CD4-positive, alpha-beta T cell treated with Interferon gamma for 1 hour (primary cell): Measurements from ENCODE around the gene WLS.
"Not testable (repeated sequence)": the region's sequence is repeated elsewhere in the genome, so short reads cannot be mapped to it uniquely, and the experiment has no call there.

ENCODE experiments used
- DNase-seq: peaks from one replicate; pipeline ENCODE4 v3.0.0-alpha.2; 2020

WLS gene

DNA sequence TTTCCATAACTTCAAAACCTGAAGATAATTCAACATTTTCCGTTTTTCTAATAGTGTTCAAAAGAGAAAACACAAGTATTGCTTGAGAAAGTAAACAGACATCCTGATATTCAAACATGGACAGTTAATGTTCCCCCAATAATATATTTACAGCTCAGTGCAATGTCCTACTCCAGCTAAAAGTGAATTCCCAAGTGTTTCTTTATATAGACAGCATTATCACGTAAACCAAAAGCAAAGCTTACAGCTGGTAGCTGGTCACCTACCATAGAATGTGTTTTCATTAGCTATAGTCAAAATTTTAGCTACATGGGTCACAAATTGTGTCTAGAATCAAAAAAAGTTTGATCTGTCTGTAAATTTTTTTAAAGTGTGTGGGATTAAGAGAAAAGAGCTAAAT, 34.9 kb downstream of the WLS start:
- DNase-seq: no peak

DNA sequence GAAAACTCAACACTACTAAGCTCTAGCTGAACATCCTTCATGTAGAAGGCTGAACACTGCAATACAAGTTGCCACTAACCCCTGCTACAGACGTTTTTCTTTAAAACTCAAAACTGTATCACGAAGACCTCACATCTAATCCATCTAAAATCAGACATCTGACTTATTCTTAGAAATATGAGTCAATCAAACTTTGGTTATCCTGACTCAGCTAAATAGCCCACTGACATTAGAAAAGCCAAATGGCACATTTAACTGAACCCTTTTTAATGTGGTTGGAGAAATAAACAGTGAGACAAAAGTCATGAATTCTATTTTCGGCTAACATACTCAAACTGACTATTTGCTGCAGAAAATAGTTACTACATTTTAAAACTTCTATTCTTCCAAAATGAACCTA, 35.6 kb downstream of the WLS start:
- DNase-seq: no peak

DNA sequence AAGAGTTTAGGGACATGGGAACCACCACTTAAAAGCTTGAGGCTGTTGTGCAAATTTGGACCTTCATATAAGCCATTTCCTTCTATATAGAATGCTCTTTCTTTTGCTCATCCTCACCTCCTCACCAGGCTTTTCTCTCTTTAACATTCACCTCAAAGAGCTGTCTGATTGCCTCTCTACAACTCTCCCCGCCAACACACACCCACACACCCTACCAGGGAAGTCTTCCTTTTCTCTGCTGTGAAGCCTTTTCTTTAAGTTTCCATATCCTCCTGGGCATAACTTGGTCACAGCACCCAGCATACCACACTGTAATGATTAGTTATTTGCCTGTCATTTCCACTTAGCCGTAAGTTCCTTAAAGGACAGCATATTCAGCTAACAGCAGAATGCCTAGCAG, 40.6 kb downstream of the WLS start:
- no peak for DNase-seq

DNA sequence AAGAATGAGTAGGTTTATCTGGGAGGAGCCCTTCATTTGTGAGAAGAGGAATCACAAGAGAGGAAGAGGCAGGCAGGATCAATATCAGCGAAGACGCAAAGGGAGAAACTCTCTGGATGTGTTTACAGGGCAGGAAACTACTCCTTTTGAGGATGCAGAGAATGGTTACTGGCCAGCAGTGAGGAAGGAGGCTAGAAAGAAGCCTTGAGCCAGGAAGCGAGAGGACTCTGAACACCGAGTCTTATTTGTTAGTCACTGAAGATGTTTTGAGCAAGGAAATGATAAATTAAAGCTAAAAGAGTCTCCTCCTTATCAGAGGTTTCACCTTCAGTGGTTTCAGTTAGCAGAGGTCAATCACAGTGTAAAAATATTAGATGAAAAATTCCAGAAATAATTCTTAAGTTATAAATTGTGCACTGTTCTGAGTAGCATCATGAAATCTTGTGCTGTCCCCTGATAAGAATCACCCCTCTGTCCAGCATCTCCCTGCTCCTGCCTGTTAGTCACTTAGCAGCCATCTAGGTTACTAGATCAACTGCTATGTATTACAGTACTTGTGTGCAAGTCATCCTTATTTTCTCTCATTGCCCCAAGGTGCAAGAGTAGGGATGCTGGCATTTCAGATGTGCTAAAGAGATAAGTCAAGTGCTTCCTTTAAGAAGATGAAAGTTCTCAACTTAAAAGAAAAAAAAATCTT, 43.5 kb downstream of the WLS start:
- DNase-seq: no peak

DNA sequence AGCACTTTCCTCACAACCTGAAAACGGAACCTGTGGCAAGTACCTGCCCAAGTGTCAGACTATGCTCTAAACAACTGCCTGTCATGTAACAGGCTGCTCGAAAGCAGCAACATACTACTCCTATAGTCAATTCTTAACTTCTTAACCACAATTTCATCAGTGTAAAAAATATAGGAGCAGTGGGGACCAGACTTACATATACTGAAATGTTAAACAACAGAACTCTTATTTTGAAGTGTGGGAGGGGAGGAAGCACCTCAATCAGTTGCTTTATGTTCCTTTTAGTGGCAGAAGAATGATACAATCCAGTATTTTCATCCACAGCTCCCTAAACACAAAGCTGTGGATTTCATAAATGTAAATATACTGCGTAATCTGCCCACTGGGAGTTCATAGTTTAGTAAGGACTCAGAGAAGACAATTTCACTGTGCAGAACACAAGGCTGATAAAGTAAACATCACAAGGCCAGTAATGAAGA, 44.2 kb downstream of the WLS start:
- no peak for DNase-seq

DNA sequence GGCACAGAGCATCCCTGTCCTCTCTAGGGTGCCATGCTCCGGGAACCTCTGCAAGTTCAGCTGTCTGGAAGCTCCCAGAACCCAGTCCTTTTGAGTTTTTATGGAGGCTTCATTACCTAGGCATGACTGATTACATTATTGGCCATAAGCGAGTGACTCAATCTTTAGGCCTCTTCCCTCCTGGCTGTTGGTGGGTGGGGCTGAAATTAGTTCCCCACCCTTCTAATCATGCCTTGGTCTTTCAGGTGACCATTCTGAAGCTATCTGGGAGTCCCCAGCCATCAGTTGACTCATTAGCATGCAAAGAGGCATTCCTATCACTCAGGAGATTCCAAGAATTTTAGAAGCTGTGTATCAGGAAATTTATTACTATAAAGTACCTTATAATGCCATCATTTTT, 46.6 kb downstream of the WLS start:
- no peak for DNase-seq

DNA sequence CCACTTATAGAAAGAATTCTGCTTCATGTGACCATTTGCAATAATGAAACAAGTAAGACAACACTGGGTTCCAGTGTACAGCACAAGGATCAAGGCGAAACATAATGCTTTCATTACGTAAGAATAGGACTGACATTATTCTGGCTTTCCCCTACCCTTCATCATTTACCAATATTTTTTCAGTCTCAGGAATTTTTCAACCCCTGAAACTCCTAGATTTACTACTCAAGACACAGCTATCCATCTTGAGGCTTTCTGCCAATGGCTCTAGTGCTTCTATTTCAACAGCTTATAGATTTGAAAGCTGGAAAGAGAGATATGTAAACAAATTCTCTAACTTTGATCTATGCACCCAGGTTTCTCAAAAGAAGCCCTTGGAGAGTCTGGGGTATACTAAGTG, 48.4 kb downstream of the WLS start:
- DNase-seq: no peak

DNA sequence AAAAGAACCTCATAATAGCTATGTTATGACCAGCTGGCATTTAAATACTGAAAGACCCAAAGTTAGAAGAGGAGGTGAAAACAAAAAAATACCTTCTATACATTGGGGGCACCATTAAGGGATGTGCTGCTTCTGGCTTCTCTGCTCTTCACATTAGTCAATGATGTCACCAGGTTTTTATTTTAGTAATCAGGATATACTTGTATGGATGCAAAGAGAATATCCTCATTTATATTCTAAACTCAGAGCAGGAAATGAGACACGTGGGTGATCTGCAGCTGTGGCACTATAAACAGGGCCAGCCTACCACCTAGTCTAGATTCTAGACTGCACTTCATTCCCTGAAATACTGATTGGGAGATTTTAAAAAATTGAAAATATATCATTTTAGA, 51.2 kb downstream of the WLS start:
- DNase-seq: no peak

DNA sequence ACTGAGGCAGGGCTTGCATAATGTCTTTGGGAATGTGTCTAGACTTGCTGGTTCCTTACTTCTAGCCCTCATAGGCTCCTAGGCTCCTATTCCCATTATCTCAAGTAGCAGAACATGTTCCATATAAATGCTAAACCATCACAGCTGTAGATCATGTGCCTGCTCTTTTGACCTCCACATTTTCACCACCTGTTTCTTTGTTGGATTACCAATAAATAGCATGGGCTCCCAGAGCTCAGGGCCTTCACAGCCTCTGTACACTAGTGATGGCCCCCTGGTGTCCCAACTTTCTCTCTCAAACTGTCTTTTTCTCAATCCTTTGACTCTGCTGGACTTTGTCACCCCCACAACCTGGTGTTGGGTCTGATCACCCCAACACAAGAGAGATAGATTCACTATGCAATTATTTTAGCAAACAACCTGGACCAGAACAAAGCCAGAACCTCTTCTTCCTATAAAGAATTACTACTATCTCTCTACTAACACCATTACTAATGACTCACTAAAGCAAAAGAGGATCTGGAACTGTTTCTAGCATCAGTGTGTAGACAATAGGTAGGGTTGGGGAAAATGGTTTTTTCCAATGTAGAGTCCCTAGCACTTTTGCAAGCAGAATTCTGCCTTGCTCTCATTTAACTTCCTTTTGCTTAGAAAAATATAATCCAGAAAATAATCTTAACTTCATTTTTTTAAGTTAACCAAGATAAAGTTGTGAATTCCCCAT, 51.7 kb downstream of the WLS start:
- no peak for DNase-seq

DNA sequence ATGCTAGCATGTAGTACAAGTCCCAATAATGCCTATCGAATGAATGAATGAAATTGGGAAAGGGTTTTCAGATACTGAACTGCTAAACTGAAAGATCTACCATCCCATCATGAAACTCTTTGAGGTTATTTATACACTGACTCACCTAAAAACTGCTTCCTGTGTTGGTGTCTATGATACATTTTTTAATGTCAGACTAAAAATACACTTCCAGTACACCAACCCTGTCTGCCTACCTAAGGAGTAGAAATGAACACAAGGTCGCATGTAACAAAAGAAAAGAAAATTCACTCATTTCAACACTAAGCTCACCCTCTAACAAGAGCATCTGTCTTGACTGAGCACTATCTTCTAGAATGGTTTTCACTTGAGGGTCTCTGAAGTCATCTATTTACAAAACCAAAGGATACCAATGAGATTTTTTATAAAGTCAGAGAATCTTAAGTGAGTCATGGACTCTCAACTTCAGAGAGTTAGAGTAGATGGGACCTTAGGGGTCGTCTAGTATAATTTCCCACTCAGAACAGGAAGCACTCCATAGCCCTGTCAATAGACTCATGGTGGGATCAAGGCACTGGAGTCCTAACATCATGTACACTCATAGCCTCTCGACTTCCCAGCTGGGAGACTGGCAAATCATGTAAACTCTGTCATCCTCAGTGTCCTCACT, 53.4 kb downstream of the WLS start:
- DNase-seq: no peak

DNA sequence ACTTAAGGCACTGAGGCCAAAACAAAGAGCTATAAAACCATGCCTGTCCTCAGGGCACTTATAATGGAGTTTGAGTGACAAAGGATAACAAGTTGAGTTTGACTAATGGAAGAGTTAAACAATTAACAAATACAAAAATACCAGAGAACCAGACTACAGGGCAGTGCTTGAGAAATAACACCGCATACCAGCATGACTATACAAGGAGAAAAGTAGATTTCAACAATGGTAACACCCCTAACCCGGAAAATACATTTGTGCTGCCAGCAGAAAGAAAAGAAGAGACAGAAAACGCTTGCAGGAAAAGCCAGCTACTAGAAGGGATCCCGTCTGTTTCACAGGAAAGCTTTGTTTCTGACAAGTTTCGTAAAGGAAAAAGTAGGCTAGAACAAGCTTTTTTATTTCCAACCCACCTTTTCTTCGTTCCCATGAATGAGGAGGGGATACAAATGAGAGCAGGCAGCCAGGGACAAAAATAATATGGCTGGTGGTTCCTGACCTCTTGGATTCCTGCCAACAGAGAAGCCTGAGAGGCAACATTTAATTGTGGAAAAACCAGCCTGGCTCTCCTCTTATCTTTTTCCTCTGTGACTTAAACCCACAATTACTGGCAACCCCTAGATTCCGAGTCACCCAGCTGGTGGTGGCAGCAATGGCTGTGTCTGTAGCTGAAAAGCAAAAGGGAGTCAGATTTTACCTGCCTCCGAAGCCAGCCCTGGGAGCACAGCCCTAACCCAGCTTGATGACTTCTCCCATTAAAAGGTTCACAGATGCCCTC, 56.5 kb downstream of the WLS start:
- DNase-seq: no peak

DNA sequence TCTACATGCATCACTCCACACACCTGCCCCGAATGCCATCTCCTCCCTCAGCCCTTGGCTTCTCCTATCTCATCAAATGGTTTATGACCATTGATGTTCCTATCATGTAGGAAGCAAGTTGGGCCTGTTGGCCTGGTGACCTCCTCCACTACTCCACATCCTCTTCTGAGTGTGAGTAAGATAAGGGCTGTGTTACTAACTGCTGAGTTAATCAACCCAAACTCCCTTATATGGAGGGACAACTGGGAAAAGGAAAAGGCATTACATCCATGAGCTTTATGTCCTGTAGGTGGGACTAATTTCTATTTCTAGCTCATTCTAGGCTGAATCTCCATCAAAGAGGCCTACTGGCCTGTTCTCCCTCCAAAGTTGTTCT, 57.6 kb downstream of the WLS start:
- DNase-seq: no peak

DNA sequence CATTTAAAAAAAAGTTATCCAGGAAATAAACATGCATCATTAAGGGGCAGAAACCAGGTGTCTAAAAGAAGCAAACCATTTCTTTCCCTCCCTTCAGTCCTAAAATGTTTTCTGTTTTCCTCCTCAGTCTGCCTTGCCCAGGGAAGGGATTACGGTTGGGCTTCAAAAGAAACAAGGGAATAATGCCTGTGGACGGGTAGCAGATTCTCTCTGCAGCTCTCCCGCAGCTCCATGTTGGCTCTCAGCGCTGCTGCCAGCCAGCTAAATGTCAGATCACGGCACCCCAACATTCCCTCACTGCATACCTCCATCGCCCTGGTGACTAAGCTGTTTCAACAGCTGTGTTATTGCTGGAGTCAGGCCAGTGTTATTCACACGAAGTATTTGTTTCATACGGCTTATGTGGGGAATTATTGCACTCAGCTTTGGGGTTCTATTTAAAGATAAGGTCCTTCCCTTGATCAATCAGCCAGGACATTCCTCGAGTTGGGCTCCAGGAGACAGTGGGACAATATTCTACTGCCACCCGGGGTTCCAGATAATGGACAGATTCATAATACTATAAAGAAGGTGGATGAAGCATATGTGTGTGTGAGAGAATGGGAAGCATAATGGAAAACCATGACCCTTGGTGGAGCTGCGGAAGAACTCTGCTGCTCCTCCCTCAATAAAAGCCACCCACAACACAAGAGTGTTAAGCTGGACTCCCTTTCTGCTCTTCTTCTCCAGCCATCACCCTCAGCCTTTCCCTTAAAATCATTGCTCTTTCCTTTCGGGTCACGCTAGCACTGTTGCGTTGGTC, 58.2 kb downstream of the WLS start:
- no peak for DNase-seq

DNA sequence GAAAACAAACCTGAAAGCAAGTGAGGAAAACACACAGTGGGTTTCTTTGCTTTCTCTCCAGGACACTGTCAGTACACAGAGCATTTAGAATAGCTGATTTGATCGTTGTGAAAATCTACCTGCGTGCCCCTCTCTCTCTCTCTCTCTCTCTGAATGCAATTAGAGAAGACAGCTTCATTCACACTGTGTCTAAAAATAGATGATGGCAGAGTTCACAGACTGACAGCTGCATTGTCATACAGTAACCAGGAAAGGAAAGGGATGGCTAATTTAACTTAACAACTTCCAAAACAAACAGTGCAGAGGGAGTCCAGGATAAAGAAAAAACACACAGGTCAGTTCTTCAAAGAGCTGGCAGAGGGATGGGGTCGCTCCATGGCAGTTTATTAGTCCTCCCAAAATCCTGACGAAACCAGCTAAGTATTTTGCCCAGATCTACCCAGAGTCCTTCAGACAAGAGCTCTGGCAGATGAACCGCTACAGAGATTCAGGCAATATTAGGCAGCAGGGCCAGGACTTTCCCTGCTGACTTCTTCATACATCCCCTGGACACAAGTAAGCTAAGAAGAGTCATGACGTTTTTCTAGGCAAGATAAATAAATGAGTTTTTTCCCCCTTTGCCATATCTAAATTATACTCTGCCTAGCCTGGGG, 58.9 kb downstream of the WLS start:
- no peak for DNase-seq

DNA sequence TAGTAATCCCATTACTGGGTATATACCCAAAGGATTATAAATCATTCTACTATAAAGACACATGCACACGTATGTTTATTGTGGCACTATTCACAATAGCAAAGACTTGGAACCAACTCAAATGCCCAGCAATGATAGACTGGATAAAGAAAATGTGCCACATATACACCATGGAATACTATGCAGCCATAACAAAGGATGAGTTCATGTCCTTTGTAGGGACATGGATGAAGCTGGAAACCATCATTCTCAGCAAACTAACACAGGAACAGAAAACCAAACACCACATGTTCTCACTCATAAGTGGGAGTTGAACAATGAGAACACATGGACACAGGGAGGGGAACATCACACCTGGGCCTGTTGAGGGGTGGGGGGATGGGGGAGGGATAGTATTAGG, 60.5 kb downstream of the WLS start:
- not testable (repeated sequence) for DNase-seq

DNA sequence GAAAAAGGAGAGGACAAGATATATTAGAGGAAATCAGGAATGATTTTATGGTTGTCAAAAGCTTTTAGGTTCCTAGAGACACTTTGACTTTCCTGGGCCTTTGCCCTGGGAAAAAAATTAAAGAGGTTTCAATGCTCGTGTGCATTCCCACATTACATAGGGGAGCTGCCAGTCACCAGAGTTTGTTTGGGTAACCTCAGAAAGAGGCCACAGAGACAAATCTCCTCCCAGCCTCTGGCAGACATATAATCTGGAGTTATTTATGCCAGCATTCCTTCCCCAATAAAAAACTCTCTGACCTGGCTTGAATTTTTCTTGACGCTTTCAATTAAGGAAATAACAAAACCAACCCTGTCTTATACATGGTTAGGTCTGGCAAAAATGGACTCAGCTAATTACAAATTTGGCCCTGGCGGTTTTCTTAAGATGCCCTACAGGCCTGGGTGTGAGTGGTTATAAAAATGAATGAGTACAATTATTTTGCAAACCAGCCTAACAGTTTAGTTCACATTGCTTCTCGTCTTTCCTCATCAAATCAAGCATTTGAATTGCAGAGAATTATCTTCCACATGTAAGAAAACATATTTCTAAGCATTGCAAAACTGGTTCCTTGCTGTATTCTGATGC, 63.7 kb downstream of the WLS start:
- DNase-seq: no peak

DNA sequence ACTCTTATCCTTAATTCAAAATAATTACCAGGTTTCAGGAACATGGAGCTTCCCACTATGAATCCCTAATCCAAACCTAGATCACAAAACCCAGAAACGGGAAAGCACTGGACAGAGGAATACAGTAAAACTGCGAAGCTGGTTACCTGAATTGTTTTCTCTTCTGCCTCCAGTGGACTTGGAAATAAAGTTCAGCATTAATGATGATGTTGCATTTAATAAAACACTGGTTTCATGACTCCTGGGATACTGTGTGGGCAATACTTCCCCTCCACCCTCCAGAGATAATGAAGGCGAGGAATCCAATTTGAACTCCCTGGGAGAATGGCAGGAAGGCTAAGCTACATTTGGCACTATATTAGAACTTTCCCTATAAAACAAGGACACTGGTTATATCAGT, 65.1 kb downstream of the WLS start:
- no peak for DNase-seq

DNA sequence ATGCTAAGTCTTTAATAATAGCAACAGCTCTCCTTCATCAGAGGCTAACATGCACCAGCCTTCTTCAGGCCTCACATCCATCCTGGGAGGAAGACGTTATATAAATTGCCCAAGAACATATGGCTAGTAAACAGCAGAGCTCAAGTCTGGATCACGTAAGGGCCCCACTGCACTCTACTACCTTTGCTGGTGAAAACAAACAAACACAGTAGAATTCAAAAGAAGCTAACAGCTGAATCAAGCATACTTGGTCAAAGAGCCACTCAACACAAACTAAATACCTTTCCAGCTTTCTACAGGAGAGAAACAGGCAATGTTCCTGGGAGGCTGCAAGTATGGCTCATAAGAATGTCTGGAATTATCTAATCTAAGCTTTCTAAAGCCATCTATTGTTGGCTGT, 66.0 kb downstream of the WLS start:
- no peak for DNase-seq

DNA sequence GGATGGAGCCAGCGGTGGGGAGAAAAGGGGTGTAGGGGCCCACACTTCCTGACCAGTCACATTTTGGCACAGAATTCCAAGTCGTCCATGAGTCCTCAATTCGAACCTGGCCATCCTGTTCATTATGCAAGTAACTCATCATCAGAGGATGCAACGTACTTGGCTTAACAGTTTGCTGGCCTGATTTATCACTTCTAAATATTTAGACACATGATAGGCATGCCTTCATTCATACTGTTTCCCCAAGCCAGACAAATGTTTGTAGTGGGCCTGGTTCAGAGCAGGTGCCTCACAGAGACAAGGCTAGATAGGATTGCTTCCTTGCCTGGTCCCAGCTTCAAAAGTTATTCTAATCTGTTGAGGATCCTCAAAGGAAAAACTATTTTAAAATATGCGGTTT, 66.7 kb downstream of the WLS start:
- no peak for DNase-seq

DNA sequence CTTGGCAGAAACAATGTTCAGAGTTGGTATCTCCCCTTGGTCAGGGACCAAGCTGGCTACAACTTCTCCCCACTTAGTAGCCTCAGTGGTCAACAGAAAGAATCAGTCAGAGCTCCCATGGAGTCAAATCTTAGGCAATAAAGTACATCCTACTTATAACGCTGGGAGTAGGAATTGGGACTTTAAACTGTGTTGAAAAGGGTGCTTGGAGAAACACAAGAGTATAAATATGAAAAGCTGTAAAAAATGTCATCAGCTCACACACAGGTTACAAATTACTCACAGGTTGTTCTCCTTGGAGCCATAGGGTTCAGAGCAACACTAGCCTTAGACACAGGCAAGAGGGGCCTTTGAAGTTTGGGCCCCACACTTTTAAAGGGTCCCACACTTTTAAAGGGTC, 67.4 kb downstream of the WLS start:
- no peak for DNase-seq

DNA sequence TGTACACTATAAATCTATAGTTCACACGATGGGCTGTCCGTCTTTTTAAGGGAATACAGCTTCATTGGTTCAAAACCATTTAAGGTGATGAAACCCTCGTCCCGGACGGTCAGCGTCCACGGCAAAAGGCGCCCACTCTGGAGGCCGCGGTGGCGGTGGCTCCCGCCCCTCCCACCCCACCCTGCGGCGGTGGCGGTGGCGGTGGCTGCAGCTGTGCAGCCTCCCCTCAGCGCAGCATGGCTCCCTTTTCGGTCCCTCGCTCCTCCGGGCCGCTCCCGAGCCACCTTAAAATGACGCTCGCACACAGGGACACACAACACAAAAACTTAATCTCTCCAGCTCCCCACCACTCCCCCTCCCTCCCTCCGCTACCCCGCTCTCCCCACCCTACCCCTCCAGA, 69.1 kb downstream of the WLS start:
- DNase-seq: no peak

DNA sequence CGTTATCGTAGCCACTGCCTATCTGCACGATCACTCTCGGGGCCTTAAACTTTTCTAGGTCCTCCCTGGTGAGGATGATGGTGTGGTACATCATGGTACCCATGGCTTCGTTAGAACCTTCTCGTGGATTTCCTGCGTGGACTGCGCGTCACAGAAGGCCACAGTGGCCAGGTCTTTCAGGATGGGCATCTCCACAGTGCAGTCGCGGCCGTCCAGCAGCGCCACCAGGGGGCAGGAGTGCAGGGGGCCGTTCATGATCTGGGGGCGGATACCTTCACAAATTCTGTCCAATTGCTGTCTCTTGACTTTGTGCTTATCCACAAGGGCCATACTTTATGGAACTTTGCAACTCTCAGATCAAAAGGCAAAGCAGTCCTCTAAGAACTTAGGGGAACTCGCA, 69.6 kb downstream of the WLS start:
- DNase-seq: no peak
